GM23338 (cell line): ENCODE results near the gene PDCD10. TPM values are rescaled to one million over a fixed set of nuclear protein-coding genes. Genes with fewer than 3 reads are reported as not detected.

Experiments
- ATAC-seq: fragments of 200-7000 bp; cut with Tn5 transposase; 3 replicates; pipeline ENCODE4 v1.9.1; 2020
- DNase-seq: peaks from one replicate; pipeline ENCODE4 v3.0.0-alpha.2; 2015; ENCODE audit warnings: low spot score
- H2AFZ ChIP-seq: fragments of 200-600 bp; sonication (generic); 2 replicates; pipeline ENCODE4 v1.8.0; 2016; ENCODE audit warnings: antibody characterized with exemption, mild to moderate bottlenecking, moderate library complexity
- H3F3A ChIP-seq: fragments of 200-600 bp; sonication (generic); replicated peaks from 2 replicates; pipeline ENCODE4 v1.8.0; 2017; ENCODE audit warnings: antibody characterized with exemption, mixed run types, low read depth
- H3K27ac ChIP-seq: fragments of 200-600 bp; sonication (generic); 2 replicates; pipeline ENCODE4 v1.6.1; 2016; ENCODE audit warnings: low read depth
- H3K27me3 ChIP-seq: fragments of 200-600 bp; sonication (generic); 2 replicates; pipeline ENCODE4 v1.8.0; 2016; ENCODE audit warnings: mild to moderate bottlenecking, mixed run types, moderate library complexity; ENCODE audit not compliant: insufficient read depth
- H3K36me3 ChIP-seq: fragments of 200-600 bp; sonication (generic); 2 replicates; pipeline ENCODE4 v1.8.0; 2016; ENCODE audit warnings: mild to moderate bottlenecking; ENCODE audit not compliant: insufficient read depth
- H3K4me1 ChIP-seq: fragments of 200-600 bp; sonication (generic); 2 replicates; pipeline ENCODE4 v1.8.0; 2016; ENCODE audit warnings: mild to moderate bottlenecking, moderate library complexity; ENCODE audit not compliant: insufficient read depth
- H3K4me2 ChIP-seq: fragments of 200-600 bp; sonication (generic); 2 replicates; pipeline ENCODE4 v1.7.1; 2017; ENCODE audit warnings: mixed run types
- H3K4me3 ChIP-seq: fragments of 200-600 bp; sonication (generic); 2 replicates; pipeline ENCODE4 v1.6.1; 2016; ENCODE audit warnings: mixed run types
- H3K79me2 ChIP-seq: fragments of 200-600 bp; sonication (generic); replicated peaks from 2 replicates; pipeline ENCODE4 v1.8.0; 2017; ENCODE audit warnings: mild to moderate bottlenecking; ENCODE audit not compliant: insufficient read depth
- H3K9me2 ChIP-seq: fragments of 200-600 bp; sonication (generic); 2 replicates; pipeline ENCODE4 v1.8.0; 2017; ENCODE audit not compliant: insufficient read depth
- H4K20me1 ChIP-seq: fragments of 200-600 bp; sonication (generic); replicated peaks from 2 replicates; pipeline ENCODE4 v1.8.0; 2017; ENCODE audit warnings: mild to moderate bottlenecking; ENCODE audit not compliant: insufficient read depth
- H3K27ac Mint-ChIP-seq: 2 replicates; pipeline ENCODE4 v1.8.0; 2020; ENCODE audit warnings: inconsistent platforms, mild to moderate bottlenecking, moderate library complexity, mixed read lengths
- H3K27me3 Mint-ChIP-seq: 3 replicates; pipeline ENCODE4 v1.8.0; 2022; ENCODE audit warnings: low read depth, mild to moderate bottlenecking, moderate library complexity, mixed read lengths, inconsistent platforms; ENCODE audit not compliant: insufficient read depth, poor library complexity
- H3K36me3 Mint-ChIP-seq: 3 replicates; pipeline ENCODE4 v1.8.0; 2021; ENCODE audit warnings: low read depth, mild to moderate bottlenecking, inconsistent platforms, moderate library complexity, mixed read lengths
- H3K4me1 Mint-ChIP-seq: 3 replicates; pipeline ENCODE4 v1.8.0; 2020; ENCODE audit warnings: mild to moderate bottlenecking, inconsistent platforms, mixed read lengths
- H3K4me3 Mint-ChIP-seq: 3 replicates; pipeline ENCODE4 v1.8.0; 2021; ENCODE audit warnings: moderate library complexity, mild to moderate bottlenecking, inconsistent platforms, mixed read lengths
- H3K9me3 Mint-ChIP-seq: 3 replicates; pipeline ENCODE4 v1.8.0; 2020; ENCODE audit warnings: moderate library complexity, mild to moderate bottlenecking, inconsistent platforms, mixed read lengths
- CREB1 ChIP-seq: fragments of 250-450 bp; sonication (Bioruptor Pico); IDR thresholded peaks from 2 replicates; pipeline ENCODE4 v1.5.0; 2020; ENCODE audit warnings: low read depth, mild to moderate bottlenecking, moderate library complexity
- EZH2 ChIP-seq: fragments of 200-600 bp; sonication (generic); IDR thresholded peaks from one replicate; pipeline ENCODE4 v1.8.0; 2017; ENCODE audit warnings: antibody characterized with exemption, mild to moderate bottlenecking, low read depth; ENCODE audit not compliant: unreplicated experiment
- EZH2phosphoT487 ChIP-seq: fragments of 200-600 bp; sonication (generic); IDR thresholded peaks from one replicate; pipeline ENCODE4 v1.8.1; 2018; ENCODE audit warnings: antibody characterized with exemption; ENCODE audit not compliant: unreplicated experiment
- JUNB ChIP-seq: IDR thresholded peaks from one replicate; pipeline ENCODE4 v1.6.1; 2016; ENCODE audit warnings: antibody characterized with exemption; ENCODE audit not compliant: unreplicated experiment
- NANOG ChIP-seq: IDR thresholded peaks from 2 replicates; pipeline ENCODE4 v1.6.1; 2016; ENCODE audit warnings: antibody characterized with exemption, borderline replicate concordance
- STAT1 ChIP-seq: IDR thresholded peaks from one replicate; pipeline ENCODE4 v1.6.1; 2016; ENCODE audit warnings: antibody characterized with exemption; ENCODE audit not compliant: unreplicated experiment
- ZNF114 ChIP-seq: fragments of 250-450 bp; sonication (Bioruptor Pico); IDR thresholded peaks from 2 replicates; pipeline ENCODE4 v1.5.0; 2020; ENCODE audit warnings: mild to moderate bottlenecking, moderate library complexity
- ZNF331 ChIP-seq: fragments of 250-450 bp; sonication (Bioruptor Pico); IDR thresholded peaks from 2 replicates; pipeline ENCODE4 v1.5.0; 2020; ENCODE audit warnings: low read depth, mild to moderate bottlenecking, moderate library complexity
- ZNF462 ChIP-seq: fragments of 250-450 bp; sonication (Bioruptor Pico); IDR thresholded peaks from 2 replicates; pipeline ENCODE4 v1.5.0; 2020; ENCODE audit warnings: mild to moderate bottlenecking, moderate library complexity
- polyA plus RNA-seq: library from polyadenylated mRNA; unstranded; fragments of >200 nt; fragmentation: Nextera tagmentation; extraction: Ambion mirVana; gene quantifications from 2 replicates; pipeline ENCODE4 v1.2.1, GENCODE V29; 2016
- total RNA-seq: library from RNA; depleted of rRNA; stranded (reverse); fragments of >200 nt; shearing (Covaris generic); gene quantifications from 2 replicates; pipeline ENCODE4 v1.2.3, GENCODE V29; 2014
- TF ChIP-seq, protein P1 (sequence below): IDR thresholded peaks from 2 replicates; pipeline ENCODE4 v1.6.1; 2016; ENCODE audit warnings: antibody characterized with exemption

The PDCD10 gene
- total and polyA plus RNA-seq, 2 experiments from 2014 or later, result 95.2 to 125 TPM

DNA sequence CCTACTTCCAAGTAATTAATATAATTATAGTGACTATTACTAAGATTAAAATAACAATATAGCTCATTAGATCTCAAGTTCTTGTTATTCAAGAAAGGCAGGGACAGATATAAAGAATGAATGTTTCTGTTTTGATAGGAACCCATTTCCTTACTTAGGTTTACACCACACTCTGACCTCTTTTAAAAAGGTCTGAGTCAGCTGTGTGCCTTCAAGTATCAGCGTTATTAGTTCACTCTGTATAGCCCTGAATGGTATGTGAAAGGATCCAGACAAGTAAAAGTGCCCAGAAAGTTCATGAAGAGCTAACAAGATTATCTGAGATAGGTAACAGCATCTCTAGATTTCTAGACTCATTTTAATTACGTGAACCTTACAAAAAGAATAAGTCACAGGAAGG, 28.9 kb downstream of the PDCD10 start:
- Histone ChIP-seq H3K27me3 (no peaks in the 10 kb centered on the region), H3K9me2 (peaks cover 3% of the 10 kb centered on the region; the same call in 1 of the 2 replicates), H3K27ac (no peak overlapping the region), H3K4me1 (no peaks in the 10 kb centered on the region), H4K20me1 (no peaks in the 10 kb centered on the region), H3F3A (no peaks in the 10 kb centered on the region), H2AFZ (no peak overlapping the region), H3K36me3 (no peaks in the 10 kb centered on the region; the same call in 1 of the 2 replicates), H3K4me2 (no peak overlapping the region), H3K4me3 (no peak overlapping the region), H3K79me2 (peaks cover 52% of the 10 kb centered on the region)
- no peaks in the 10 kb centered on the region for H3K27me3 Mint-ChIP-seq
- TF ChIP-seq JUNB (no peak), EZH2phosphoT487 (no peak), STAT1 (no peak), ZNF462 (CRISPR knock-in tag) (no peak), NANOG (no peak), EZH2 (no peak), ZNF331 (CRISPR knock-in tag) (no peak), CREB1 (CRISPR knock-in tag) (no peak), ZNF114 (CRISPR knock-in tag) (no peak)
- TF ChIP-seq, protein P1, sequence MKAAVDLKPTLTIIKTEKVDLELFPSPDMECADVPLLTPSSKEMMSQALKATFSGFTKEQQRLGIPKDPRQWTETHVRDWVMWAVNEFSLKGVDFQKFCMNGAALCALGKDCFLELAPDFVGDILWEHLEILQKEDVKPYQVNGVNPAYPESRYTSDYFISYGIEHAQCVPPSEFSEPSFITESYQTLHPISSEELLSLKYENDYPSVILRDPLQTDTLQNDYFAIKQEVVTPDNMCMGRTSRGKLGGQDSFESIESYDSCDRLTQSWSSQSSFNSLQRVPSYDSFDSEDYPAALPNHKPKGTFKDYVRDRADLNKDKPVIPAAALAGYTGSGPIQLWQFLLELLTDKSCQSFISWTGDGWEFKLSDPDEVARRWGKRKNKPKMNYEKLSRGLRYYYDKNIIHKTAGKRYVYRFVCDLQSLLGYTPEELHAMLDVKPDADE, result no peak
- H3K36me3 Mint-ChIP-seq, result peaks cover 31% of the 10 kb centered on the region
- H3K9me3 Mint-ChIP-seq, result no peaks in the 10 kb centered on the region
- no peak overlapping the region for H3K27ac Mint-ChIP-seq
- no peak for DNase-seq
- peaks cover 16% of the 10 kb centered on the region for H3K4me1 Mint-ChIP-seq
- ATAC-seq, result no peak
- no peak overlapping the region for H3K4me3 Mint-ChIP-seq
